Breast epithelium (tissue), 3 donors: ENCODE results near the gene RPS15.

Source experiments
- POLR2A ChIP-seq: fragments of 450-650 bp; IDR thresholded peaks from one replicate; pipeline ENCODE4 v1.6.1; 2016; ENCODE audit warnings: antibody characterized with exemption, mild to moderate bottlenecking, moderate library complexity
- TF ChIP-seq, protein P1 (sequence below), 3 donors: fragments of 450-650 bp; IDR thresholded peaks; one replicate each; pipeline ENCODE4 v1.5.1; 2016 to 2017; ENCODE audit warnings: antibody characterized with exemption in 3 of 3, mild to moderate bottlenecking in 3 of 3, moderate library complexity in 3 of 3

DNA sequence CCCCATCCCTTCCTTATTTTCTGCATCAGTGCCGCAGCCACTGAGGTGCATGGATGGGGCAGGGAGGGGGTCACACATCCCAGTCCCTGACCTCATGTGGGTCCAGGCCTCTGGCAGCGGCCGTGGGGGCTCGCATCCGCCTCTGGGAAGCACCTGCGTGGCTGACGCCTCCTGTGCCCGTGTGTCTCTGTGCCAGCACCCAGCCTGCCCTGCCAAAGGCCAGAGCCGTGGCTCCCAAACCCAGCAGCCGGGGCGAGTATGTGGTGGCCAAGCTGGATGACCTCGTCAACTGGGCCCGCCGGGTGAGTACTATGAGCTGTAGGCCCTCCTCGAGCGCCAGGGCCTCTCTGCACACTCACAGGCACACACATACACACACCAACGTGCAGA is 49.6 kb upstream of the RPS15 start:
- TF ChIP-seq, protein P1, sequence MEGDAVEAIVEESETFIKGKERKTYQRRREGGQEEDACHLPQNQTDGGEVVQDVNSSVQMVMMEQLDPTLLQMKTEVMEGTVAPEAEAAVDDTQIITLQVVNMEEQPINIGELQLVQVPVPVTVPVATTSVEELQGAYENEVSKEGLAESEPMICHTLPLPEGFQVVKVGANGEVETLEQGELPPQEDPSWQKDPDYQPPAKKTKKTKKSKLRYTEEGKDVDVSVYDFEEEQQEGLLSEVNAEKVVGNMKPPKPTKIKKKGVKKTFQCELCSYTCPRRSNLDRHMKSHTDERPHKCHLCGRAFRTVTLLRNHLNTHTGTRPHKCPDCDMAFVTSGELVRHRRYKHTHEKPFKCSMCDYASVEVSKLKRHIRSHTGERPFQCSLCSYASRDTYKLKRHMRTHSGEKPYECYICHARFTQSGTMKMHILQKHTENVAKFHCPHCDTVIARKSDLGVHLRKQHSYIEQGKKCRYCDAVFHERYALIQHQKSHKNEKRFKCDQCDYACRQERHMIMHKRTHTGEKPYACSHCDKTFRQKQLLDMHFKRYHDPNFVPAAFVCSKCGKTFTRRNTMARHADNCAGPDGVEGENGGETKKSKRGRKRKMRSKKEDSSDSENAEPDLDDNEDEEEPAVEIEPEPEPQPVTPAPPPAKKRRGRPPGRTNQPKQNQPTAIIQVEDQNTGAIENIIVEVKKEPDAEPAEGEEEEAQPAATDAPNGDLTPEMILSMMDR (IDR thresholded peaks at IDR 0.05) = no peak
- TF ChIP-seq POLR2A = no peak
